Middle frontal gyrus (tissue), 1 donor: ENCODE measurements around the gene MRFAP1L1.
"Not testable (repeated sequence)": the region's sequence is repeated elsewhere in the genome, so short reads cannot be mapped to it uniquely, and the experiment has no call there.

Experiments used
- DNase-seq: peaks from one replicate; pipeline ENCODE4 v3.0.0-alpha.2; 2015; ENCODE audit warnings: low spot score; ENCODE audit errors: extremely low spot score

MRFAP1L1 gene

DNA sequence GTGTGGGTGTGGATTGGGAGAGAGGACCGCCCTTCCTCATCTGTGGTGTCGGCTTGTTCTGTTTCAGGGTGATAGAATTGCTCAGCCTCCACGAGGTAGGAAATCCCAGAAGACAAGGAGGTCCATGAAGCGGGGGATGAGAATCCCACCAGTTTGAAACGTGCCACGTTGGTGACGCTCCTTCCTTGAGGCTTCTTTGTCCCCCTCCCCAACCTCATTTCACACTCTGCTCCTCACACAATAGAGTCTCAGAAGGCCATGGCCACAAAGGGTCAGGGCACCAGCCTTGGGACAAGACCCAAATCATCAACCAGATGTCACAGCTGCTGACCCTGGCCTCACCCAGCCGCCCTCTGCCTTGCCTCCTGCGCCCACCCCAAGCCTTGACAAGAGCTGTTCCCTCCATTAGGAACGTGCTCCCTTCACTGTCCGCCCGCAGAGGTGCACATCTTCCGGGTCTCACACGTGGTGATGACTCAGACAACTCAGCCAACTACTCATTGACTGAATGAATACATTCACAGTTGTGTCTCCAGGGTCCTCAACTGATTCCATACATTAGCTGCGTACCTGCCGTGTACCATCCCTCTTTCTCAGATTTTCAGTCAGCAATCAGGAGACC lies 24.6 kb upstream of the MRFAP1L1 start:
- DNase-seq, result no peak

DNA sequence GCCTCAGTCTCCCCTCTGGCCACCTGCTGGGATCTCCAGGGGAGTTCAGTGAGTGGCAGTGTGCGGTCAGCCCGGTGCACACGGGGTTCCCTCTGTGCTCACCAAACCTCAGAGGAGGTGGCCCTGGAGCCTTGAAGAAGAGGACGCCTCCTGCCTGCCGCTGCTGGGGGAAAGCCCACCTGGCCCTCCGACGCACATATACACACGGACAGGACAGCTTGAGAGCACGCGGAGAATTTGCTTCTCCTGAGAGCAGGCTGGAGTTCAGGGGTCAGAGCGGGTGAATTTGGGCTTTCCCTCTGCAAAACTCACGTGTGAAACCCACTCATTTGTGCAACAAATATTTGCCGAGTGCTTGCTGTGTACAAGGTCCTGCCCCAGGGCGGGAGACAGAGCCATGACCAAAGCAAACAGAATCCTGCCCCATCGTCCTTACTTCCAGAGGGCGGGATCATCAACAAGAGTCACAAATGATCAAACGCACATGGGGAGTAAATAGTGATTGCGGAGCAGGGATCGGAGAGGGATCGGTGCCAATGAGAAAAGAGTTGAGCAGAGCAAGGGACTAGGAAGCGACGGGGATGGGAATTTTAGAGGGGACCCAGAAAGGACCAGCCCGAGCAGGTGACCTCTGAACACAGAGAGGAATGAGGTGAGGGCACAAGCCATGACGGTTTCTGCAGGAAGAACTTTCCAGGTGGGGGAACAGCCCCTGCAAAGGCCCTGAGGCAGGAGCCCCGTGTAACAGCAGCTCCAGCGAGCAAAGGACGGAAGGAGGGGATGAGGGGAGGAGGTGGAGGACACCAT lies 23.9 kb upstream of the MRFAP1L1 start:
- DNase-seq, result no peak

- no peak for DNase-seq
Observed at GRCh38 chr4:6732441-6733357, 23.0 kb upstream of the MRFAP1L1 start.

- DNase-seq, result no peak
Observed at GRCh38 chr4:6731780-6732179, 22.1 kb upstream of the MRFAP1L1 start.

DNA sequence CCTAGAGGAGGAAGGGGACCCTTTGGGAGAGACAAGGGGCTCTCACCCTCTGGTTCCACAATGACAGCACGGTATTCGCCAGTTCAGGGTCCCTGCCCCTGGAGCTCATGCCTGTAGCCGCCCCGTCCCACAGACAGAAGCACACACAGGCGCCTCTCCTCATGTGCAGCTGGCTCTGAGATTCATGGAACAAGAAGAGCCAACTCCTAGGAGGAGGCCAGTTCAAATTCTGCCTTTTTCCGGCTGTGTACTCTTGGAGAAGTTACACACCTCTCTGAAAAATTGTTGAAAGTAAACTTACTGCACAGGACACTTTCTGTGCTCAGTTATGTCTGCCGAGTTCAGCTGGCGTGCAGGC lies 21.6 kb upstream of the MRFAP1L1 start:
- DNase-seq, result no peak

DNA sequence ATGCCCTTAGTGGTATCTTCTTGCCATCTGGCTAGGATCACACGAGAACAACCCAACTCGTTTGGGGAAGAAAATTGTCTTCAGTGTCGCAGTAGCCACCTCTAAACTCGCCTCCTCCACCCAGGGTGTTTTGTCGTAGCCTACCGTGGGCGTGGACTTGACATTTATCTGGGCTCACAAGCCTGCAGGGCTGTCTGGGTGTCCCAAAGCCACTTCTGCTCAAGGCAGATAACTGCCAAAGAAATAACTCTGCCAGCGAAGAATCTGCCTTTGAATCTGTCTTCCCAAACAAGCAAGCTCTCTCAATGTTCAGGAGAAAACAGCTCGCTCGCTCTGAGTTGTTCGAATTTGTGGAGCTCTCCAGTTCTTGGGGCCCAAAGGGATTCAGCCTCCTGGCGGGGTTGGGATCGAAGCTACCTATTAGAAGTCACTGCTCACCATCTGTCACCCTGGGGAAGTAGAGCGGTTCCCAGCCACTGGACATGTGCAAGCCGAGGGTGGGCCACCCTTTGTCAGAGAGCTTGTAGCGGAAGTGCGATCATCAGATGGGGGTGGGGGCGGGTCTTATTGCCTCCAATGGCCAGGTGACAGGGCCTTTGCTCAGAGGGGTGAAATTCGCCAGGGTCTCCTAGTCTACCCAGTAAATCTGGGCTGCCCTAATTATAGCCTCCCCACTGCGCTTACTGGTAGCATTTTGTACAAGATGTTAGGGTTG lies 21.1 kb upstream of the MRFAP1L1 start:
- DNase-seq, result no peak

- no peak for DNase-seq
Observed at GRCh38 chr4:6728320-6729029, 18.8 kb upstream of the MRFAP1L1 start.

GRCh38 chr4:6727943-6728250 lies 18.2 kb upstream of the MRFAP1L1 start:
- DNase-seq, result no peak

GRCh38 chr4:6727081-6727942 lies 17.6 kb upstream of the MRFAP1L1 start:
- DNase-seq, result peak; percentile 68

DNA sequence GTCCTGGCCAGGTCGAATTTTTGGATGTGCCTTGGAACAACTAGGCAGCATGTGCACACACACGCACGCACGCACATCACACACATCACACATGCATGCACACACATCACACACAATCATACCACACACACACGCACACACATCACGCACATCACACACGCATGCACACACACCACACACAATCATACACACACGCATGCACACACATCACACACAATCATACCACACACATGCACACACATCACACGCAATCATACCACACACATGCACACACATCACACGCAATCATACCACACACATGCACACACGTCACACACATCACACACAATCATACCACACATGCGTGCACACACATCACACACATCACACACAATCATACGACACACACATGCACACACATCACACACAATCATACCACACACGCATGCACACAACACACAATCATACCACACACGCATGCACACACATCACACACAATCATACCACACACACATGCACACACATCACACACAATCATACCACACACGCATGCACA lies 15.8 kb upstream of the MRFAP1L1 start:
- DNase-seq, result not testable (repeated sequence)

GRCh38 chr4:6724421-6725111 lies 14.9 kb upstream of the MRFAP1L1 start:
- DNase-seq, result no peak

GRCh38 chr4:6723851-6724250 lies 14.2 kb upstream of the MRFAP1L1 start:
- DNase-seq, result no peak

DNA sequence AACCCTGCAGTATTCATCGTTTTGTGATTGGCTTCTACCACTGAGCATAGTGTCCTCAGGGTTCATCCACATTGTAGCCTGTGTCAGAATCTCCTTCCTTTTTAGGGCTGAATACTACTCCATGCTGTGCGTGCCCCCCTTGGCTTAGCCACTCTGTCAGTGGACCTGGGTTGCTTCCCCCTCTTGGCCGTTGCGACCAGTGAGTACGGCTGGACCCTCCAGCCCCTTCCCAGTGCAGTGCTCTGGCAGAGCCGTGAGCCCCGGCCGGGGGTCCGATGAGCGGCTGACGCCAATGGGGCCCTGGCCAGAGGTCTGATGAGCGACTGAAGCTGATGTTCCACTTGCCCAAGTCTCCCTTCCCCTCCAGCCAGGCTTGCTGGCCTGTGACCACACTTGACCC lies 13.2 kb upstream of the MRFAP1L1 start:
- DNase-seq, result no peak

DNA sequence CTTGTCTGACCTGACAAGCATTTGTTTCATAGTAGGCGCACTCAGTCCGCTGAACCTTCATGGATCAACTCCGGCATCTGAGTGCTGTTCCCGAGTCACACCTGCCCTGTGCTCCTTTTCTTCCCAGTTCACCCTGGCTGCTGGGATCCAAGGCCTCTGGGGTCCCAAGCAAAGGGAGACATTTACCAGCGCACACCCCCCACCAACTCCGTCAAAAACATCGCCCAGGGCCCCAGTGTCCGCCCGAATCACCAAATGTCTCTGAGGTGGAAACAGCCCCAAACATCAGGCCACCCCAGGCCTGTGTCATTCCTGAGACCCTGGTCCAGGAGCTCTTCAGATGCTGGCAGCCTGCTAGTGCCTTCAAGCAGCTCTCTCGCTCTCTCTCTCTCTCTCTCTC lies 11.5 kb upstream of the MRFAP1L1 start:
- no peak for DNase-seq

- DNase-seq, result peak; percentile 63
Observed at GRCh38 chr4:6720202-6720699, 10.6 kb upstream of the MRFAP1L1 start.

- no peak for DNase-seq
Observed at GRCh38 chr4:6719611-6720179, 10.0 kb upstream of the MRFAP1L1 start.

DNA sequence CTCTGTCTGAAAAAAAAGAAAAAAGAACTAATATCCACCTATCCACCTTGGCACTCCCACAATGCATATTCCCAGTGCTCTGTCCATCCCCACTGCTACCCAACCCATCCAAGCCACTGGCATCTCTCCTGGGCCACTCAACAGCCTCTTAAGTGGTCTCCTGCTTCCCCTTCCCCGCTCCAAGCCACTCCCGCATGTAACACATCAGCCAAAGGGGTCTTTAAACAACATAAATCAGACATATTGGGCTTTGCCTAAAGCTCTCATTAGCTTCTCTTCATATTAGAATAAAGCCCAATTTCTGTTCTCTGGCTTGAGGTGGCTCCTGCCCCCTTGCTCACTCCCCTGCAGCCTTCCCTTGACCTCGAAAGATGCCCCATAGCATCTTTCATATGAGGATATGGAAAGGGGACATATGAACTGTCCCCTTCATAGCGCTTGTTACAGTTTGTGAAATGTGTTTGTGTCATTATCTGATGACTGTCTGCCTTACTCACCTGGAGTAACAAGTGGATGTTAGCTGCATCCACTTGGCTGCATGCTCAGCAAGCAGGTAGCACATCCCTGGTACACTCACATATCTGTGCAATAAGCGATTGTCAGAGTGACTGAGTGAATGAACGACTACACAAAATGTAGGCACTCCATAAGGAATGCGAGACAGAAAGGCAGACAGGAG lies 9.4 kb upstream of the MRFAP1L1 start:
- DNase-seq, result no peak
